Suprapubic skin (tissue), 4 donors: Measurements from ENCODE around the gene EIPR1.

ENCODE experiments used
- CTCF ChIP-seq, 2 donors: fragments of 200-600 bp in 1 of 2; fragments of 450-650 bp in 1 of 2; sonication (generic) in 1 of 2; IDR thresholded peaks; one replicate each; pipeline ENCODE4 v1.5.1; 2016 to 2019; ENCODE audit warnings: antibody characterized with exemption in 2 of 2, mild to moderate bottlenecking in 1 of 2, moderate library complexity in 1 of 2
- EP300 ChIP-seq: sonication (generic); formaldehyde crosslinking; IDR thresholded peaks from one replicate; pipeline ENCODE4 v1.6.1; 2017; ENCODE audit warnings: antibody characterized with exemption
- POLR2A ChIP-seq, 2 donors: fragments of 450-650 bp; IDR thresholded peaks; one replicate each; pipeline ENCODE4 v1.6.1; 2017; ENCODE audit warnings: antibody characterized with exemption in 2 of 2, mild to moderate bottlenecking in 2 of 2, moderate library complexity in 2 of 2
- POLR2AphosphoS5 ChIP-seq, 3 donors: sonication (generic); formaldehyde crosslinking; IDR thresholded peaks; one replicate each; pipeline ENCODE4 v1.6.1; 2017; ENCODE audit warnings: antibody characterized with exemption in 3 of 3

- no peak for TF ChIP-seq CTCF (IDR thresholded peaks at IDR 0.05)
- TF ChIP-seq POLR2AphosphoS5 (IDR thresholded peaks at IDR 0.05), result no peak
- no peak for TF ChIP-seq EP300
- no peak for TF ChIP-seq POLR2A (IDR thresholded peaks at IDR 0.05)
These were observed 85.2 kb downstream of the EIPR1 start for GRCh38 chr2:3292416-3292815.
